ENCODE results near the gene IL17RD.

IL17RD gene

GRCh38 chr3:57128826-57129667 lies 36.1 kb downstream of the IL17RD start:
- Mint-ChIP-seq H3K4me3 (no peak overlapping the region), H3K4me1 (ENCODE audit: low read depth) (no peaks in the 10 kb centered on the region), H3K27me3 (ENCODE audit: low read depth) (peaks cover 3% of the 10 kb centered on the region), H3K36me3 (ENCODE audit: low read depth) (no peaks in the 10 kb centered on the region), H3K27ac (no peak overlapping the region), H3K9me3 (no peaks in the 10 kb centered on the region)

- Mint-ChIP-seq H3K4me3 (no peak overlapping the region), H3K36me3 (ENCODE audit: low read depth) (no peaks in the 10 kb centered on the region), H3K27me3 (ENCODE audit: low read depth) (peaks cover 3% of the 10 kb centered on the region), H3K9me3 (no peaks in the 10 kb centered on the region), H3K27ac (no peak overlapping the region), H3K4me1 (ENCODE audit: low read depth) (no peaks in the 10 kb centered on the region)
Measured at GRCh38 chr3:57127891-57128518, 37.1 kb downstream of the IL17RD start.

GRCh38 chr3:57126244-57126643 lies 38.9 kb downstream of the IL17RD start:
- H3K27me3 Mint-ChIP-seq (ENCODE audit: low read depth) = peaks cover 9% of the 10 kb centered on the region
- H3K27ac Mint-ChIP-seq = no peak overlapping the region
- no peaks in the 10 kb centered on the region for H3K4me1 Mint-ChIP-seq (ENCODE audit: low read depth)
- no peaks in the 10 kb centered on the region for H3K36me3 Mint-ChIP-seq (ENCODE audit: low read depth)
- no peak overlapping the region for H3K4me3 Mint-ChIP-seq
- H3K9me3 Mint-ChIP-seq = no peaks in the 10 kb centered on the region

GRCh38 chr3:57120451-57121174 lies 44.5 kb downstream of the IL17RD start:
- Mint-ChIP-seq H3K4me1 (ENCODE audit: low read depth) (no peaks in the 10 kb centered on the region), H3K36me3 (ENCODE audit: low read depth) (no peaks in the 10 kb centered on the region), H3K9me3 (no peaks in the 10 kb centered on the region), H3K27me3 (ENCODE audit: low read depth) (peaks cover 16% of the 10 kb centered on the region), H3K4me3 (no peak overlapping the region), H3K27ac (no peak overlapping the region)

- Mint-ChIP-seq H3K36me3 (ENCODE audit: low read depth) (no peaks in the 10 kb centered on the region), H3K9me3 (no peaks in the 10 kb centered on the region), H3K27ac (no peak overlapping the region), H3K27me3 (ENCODE audit: low read depth) (peaks cover 16% of the 10 kb centered on the region), H3K4me1 (ENCODE audit: low read depth) (no peaks in the 10 kb centered on the region), H3K4me3 (no peak overlapping the region)
Measured at GRCh38 chr3:57120040-57120439, 45.1 kb downstream of the IL17RD start.

- Mint-ChIP-seq H3K27ac (no peak overlapping the region), H3K4me3 (no peak overlapping the region), H3K4me1 (ENCODE audit: low read depth) (no peaks in the 10 kb centered on the region), H3K9me3 (no peaks in the 10 kb centered on the region), H3K36me3 (ENCODE audit: low read depth) (no peaks in the 10 kb centered on the region), H3K27me3 (ENCODE audit: low read depth) (peaks cover 16% of the 10 kb centered on the region)
Measured at GRCh38 chr3:57118254-57118653, 46.9 kb downstream of the IL17RD start.

- H3K4me3 Mint-ChIP-seq = no peak overlapping the region
- no peaks in the 10 kb centered on the region for H3K36me3 Mint-ChIP-seq (ENCODE audit: low read depth)
- H3K27me3 Mint-ChIP-seq (ENCODE audit: low read depth) = peaks cover 12% of the 10 kb centered on the region
- H3K27ac Mint-ChIP-seq = no peak overlapping the region
- H3K9me3 Mint-ChIP-seq = no peaks in the 10 kb centered on the region
- peaks cover 4% of the 10 kb centered on the region for H3K4me1 Mint-ChIP-seq (ENCODE audit: low read depth)
Measured at GRCh38 chr3:57116501-57116900, 48.7 kb downstream of the IL17RD start.

GRCh38 chr3:57112206-57112605 lies 52.9 kb downstream of the IL17RD start:
- Mint-ChIP-seq H3K36me3 (ENCODE audit: low read depth) (no peaks in the 10 kb centered on the region), H3K4me1 (ENCODE audit: low read depth) (peaks cover 4% of the 10 kb centered on the region), H3K27me3 (ENCODE audit: low read depth) (peaks cover 3% of the 10 kb centered on the region), H3K4me3 (no peak overlapping the region), H3K27ac (no peak overlapping the region), H3K9me3 (no peaks in the 10 kb centered on the region)

GRCh38 chr3:57110798-57111197 lies 54.4 kb downstream of the IL17RD start:
- Mint-ChIP-seq H3K4me3 (no peak overlapping the region), H3K9me3 (no peaks in the 10 kb centered on the region), H3K4me1 (ENCODE audit: low read depth) (peaks cover 4% of the 10 kb centered on the region), H3K36me3 (ENCODE audit: low read depth) (no peaks in the 10 kb centered on the region), H3K27ac (no peak overlapping the region), H3K27me3 (ENCODE audit: low read depth) (peaks cover 3% of the 10 kb centered on the region)

GRCh38 chr3:57110214-57110613 lies 54.9 kb downstream of the IL17RD start:
- Mint-ChIP-seq H3K27ac (no peak overlapping the region), H3K36me3 (ENCODE audit: low read depth) (no peaks in the 10 kb centered on the region), H3K9me3 (no peaks in the 10 kb centered on the region), H3K4me1 (ENCODE audit: low read depth) (peaks cover 4% of the 10 kb centered on the region), H3K27me3 (ENCODE audit: low read depth) (peaks cover 3% of the 10 kb centered on the region), H3K4me3 (no peak overlapping the region)

GRCh38 chr3:57109437-57110199 lies 55.5 kb downstream of the IL17RD start:
- no peak overlapping the region for H3K4me3 Mint-ChIP-seq
- no peaks in the 10 kb centered on the region for H3K27me3 Mint-ChIP-seq (ENCODE audit: low read depth)
- no peaks in the 10 kb centered on the region for H3K9me3 Mint-ChIP-seq
- no peaks in the 10 kb centered on the region for H3K36me3 Mint-ChIP-seq (ENCODE audit: low read depth)
- H3K4me1 Mint-ChIP-seq (ENCODE audit: low read depth) = peaks cover 4% of the 10 kb centered on the region
- H3K27ac Mint-ChIP-seq = no peak overlapping the region

GRCh38 chr3:57108684-57109083 lies 56.5 kb downstream of the IL17RD start:
- Mint-ChIP-seq H3K36me3 (ENCODE audit: low read depth) (no peaks in the 10 kb centered on the region), H3K4me3 (no peak overlapping the region), H3K27me3 (ENCODE audit: low read depth) (no peaks in the 10 kb centered on the region), H3K9me3 (no peaks in the 10 kb centered on the region), H3K27ac (no peak overlapping the region), H3K4me1 (ENCODE audit: low read depth) (peaks cover 4% of the 10 kb centered on the region)

- Mint-ChIP-seq H3K27me3 (ENCODE audit: low read depth) (no peaks in the 10 kb centered on the region), H3K27ac (no peak overlapping the region), H3K9me3 (no peaks in the 10 kb centered on the region), H3K4me3 (no peak overlapping the region), H3K4me1 (ENCODE audit: low read depth) (no peaks in the 10 kb centered on the region), H3K36me3 (ENCODE audit: low read depth) (no peaks in the 10 kb centered on the region)
Measured at GRCh38 chr3:57105585-57105984, 59.6 kb downstream of the IL17RD start.

- H3K9me3 Mint-ChIP-seq = no peaks in the 10 kb centered on the region
- no peaks in the 10 kb centered on the region for H3K27me3 Mint-ChIP-seq (ENCODE audit: low read depth)
- H3K27ac Mint-ChIP-seq = no peak overlapping the region
- no peaks in the 10 kb centered on the region for H3K36me3 Mint-ChIP-seq (ENCODE audit: low read depth)
- no peaks in the 10 kb centered on the region for H3K4me1 Mint-ChIP-seq (ENCODE audit: low read depth)
- no peak overlapping the region for H3K4me3 Mint-ChIP-seq
Measured at GRCh38 chr3:57100046-57100695, 65.0 kb downstream of the IL17RD start.
